WI38 (cell line): ENCODE measurements around the gene CHAD.

Experiments used
- H3K4me3 ChIP-seq: 2 replicates; pipeline ENCODE4 v1.5.1; 2011; ENCODE audit warnings: low read depth, mild to moderate bottlenecking, control low read depth, low read length
- CTCF ChIP-seq: IDR thresholded peaks from 2 replicates; pipeline ENCODE4 v1.5.1; 2012; ENCODE audit warnings: low read depth, mild to moderate bottlenecking, control low read depth, low read length

Gene CHAD

GRCh38 chr17:50425682-50426471 is 42.8 kb downstream of the CHAD start, which contains the start of gene ACSF2:
Gene ACSF2 (plus strand): TSS chr17:50426218. CDS start chr17:50426262, 44 bp downstream.
- TF ChIP-seq CTCF, result no peak
- H3K4me3 ChIP-seq, result peak within 1 kb of the TSS; percentile 67

GRCh38 chr17:50424996-50425681 is 43.5 kb downstream of the CHAD start:
- TF ChIP-seq CTCF, result no peak
- peak overlapping the region; percentile 67 for H3K4me3 ChIP-seq

GRCh38 chr17:50424246-50424995 is 44.3 kb downstream of the CHAD start:
- no peak for TF ChIP-seq CTCF
- H3K4me3 ChIP-seq, result no peak overlapping the region

- no peak for TF ChIP-seq CTCF
- H3K4me3 ChIP-seq, result no peak overlapping the region
These were observed 45.0 kb downstream of the CHAD start for GRCh38 chr17:50423553-50424159.

- no peak overlapping the region for H3K4me3 ChIP-seq
- TF ChIP-seq CTCF, result no peak
These were observed 45.9 kb downstream of the CHAD start for GRCh38 chr17:50422738-50423137.

GRCh38 chr17:50421308-50422051 is 47.2 kb downstream of the CHAD start:
- no peak for TF ChIP-seq CTCF
- H3K4me3 ChIP-seq, result no peak overlapping the region
